ENCODE measurements around the gene CGNL1.

Gene CGNL1

DNA sequence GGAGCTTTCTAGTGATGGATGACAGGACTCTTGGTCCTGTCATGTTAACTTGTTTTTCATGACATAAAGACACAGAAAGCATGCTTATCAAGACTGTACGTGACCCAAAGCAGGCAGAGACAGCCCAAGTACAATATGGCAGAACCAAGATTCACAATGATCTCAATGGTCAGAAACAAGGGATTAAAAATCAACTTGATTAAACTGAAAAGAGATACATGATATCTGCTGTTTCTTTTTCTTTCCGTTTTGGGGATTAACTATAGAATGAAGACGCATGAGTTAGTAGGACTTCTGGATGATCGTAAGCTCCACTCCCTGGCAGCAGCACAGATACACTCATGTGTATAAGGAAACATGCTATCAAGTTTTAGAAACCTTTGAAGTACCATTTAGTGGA is 117.0 kb downstream of the CGNL1 start:
- Histone ChIP-seq H3F3A (ENCODE audit: low read depth) (no peaks in the 10 kb centered on the region), H3K9ac (ENCODE audit: low read depth, low read length, poor library complexity, severe bottlenecking) (no peak overlapping the region)

GRCh38 chr15:57494581-57494980 is 118.3 kb downstream of the CGNL1 start:
- no peaks in the 10 kb centered on the region for H3K36me3 ChIP-seq (ENCODE audit: insufficient read depth, low read length)
- H4K20me1 ChIP-seq (ENCODE audit: insufficient read depth, low read length, poor library complexity, severe bottlenecking) = no peaks in the 10 kb centered on the region
- H3F3A ChIP-seq (ENCODE audit: low read depth) = no peaks in the 10 kb centered on the region
- H3K9me2 ChIP-seq (replicated peaks; ENCODE audit: low read depth, low read length) = no peaks in the 10 kb centered on the region
- no peak overlapping the region for H3K4me2 ChIP-seq (ENCODE audit: low read depth, low read length, poor library complexity, severe bottlenecking)
- TF ChIP-seq EZH2phosphoT487 (IDR thresholded peaks at IDR 0.05; ENCODE audit: borderline replicate concordance) = no peak
- TF ChIP-seq, protein P1, sequence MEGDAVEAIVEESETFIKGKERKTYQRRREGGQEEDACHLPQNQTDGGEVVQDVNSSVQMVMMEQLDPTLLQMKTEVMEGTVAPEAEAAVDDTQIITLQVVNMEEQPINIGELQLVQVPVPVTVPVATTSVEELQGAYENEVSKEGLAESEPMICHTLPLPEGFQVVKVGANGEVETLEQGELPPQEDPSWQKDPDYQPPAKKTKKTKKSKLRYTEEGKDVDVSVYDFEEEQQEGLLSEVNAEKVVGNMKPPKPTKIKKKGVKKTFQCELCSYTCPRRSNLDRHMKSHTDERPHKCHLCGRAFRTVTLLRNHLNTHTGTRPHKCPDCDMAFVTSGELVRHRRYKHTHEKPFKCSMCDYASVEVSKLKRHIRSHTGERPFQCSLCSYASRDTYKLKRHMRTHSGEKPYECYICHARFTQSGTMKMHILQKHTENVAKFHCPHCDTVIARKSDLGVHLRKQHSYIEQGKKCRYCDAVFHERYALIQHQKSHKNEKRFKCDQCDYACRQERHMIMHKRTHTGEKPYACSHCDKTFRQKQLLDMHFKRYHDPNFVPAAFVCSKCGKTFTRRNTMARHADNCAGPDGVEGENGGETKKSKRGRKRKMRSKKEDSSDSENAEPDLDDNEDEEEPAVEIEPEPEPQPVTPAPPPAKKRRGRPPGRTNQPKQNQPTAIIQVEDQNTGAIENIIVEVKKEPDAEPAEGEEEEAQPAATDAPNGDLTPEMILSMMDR (conservative IDR thresholded peaks at IDR 0.05; ENCODE audit: low read length) = no peak
- H3K4me3 ChIP-seq (ENCODE audit: low read length, poor library complexity, severe bottlenecking) = no peak overlapping the region
- H3K79me2 ChIP-seq (ENCODE audit: insufficient read depth, low read length) = no peaks in the 10 kb centered on the region
- peaks cover 3% of the 10 kb centered on the region for H3K4me1 ChIP-seq (ENCODE audit: insufficient read depth, low read length, poor library complexity, severe bottlenecking)
- H2AFZ ChIP-seq (ENCODE audit: low read length) = no peak overlapping the region
- no peaks in the 10 kb centered on the region for H3K27me3 ChIP-seq (ENCODE audit: insufficient read depth, low read length, poor library complexity, severe bottlenecking)
- H3K9me3 ChIP-seq (ENCODE audit: insufficient read depth, low read depth, low read length) = no peaks in the 10 kb centered on the region
- no peak overlapping the region for H3K9ac ChIP-seq (ENCODE audit: low read depth, low read length, poor library complexity, severe bottlenecking)

More for the DNA sequence above, 117.0 kb downstream of the CGNL1 start:
- Histone ChIP-seq H3K4me2 (ENCODE audit: low read depth, low read length, poor library complexity, severe bottlenecking) (no peak overlapping the region), H3K27me3 (ENCODE audit: insufficient read depth, low read length, poor library complexity, severe bottlenecking) (no peaks in the 10 kb centered on the region), H2AFZ (ENCODE audit: low read length) (no peak overlapping the region), H3K4me3 (ENCODE audit: low read length, poor library complexity, severe bottlenecking) (no peak overlapping the region), H3K36me3 (ENCODE audit: insufficient read depth, low read length) (no peaks in the 10 kb centered on the region), H4K20me1 (ENCODE audit: insufficient read depth, low read length, poor library complexity, severe bottlenecking) (no peaks in the 10 kb centered on the region), H3K9me3 (ENCODE audit: insufficient read depth, low read depth, low read length) (no peaks in the 10 kb centered on the region), H3K4me1 (ENCODE audit: insufficient read depth, low read length, poor library complexity, severe bottlenecking) (peaks cover 3% of the 10 kb centered on the region), H3K79me2 (ENCODE audit: insufficient read depth, low read length) (no peaks in the 10 kb centered on the region), H3K9me2 (replicated peaks; ENCODE audit: low read depth, low read length) (no peaks in the 10 kb centered on the region)
- no peak for TF ChIP-seq EZH2phosphoT487 (IDR thresholded peaks at IDR 0.05; ENCODE audit: borderline replicate concordance)
- TF ChIP-seq, protein P1 (conservative IDR thresholded peaks at IDR 0.05; ENCODE audit: low read length) = no peak

- Histone ChIP-seq H3K9ac (ENCODE audit: low read depth, low read length, poor library complexity, severe bottlenecking) (no peak overlapping the region), H3F3A (ENCODE audit: low read depth) (no peaks in the 10 kb centered on the region), H3K36me3 (ENCODE audit: insufficient read depth, low read length) (no peaks in the 10 kb centered on the region), H3K9me3 (ENCODE audit: insufficient read depth, low read depth, low read length) (no peaks in the 10 kb centered on the region), H3K4me2 (ENCODE audit: low read depth, low read length, poor library complexity, severe bottlenecking) (no peak overlapping the region), H2AFZ (ENCODE audit: low read length) (no peak overlapping the region), H3K79me2 (ENCODE audit: insufficient read depth, low read length) (no peaks in the 10 kb centered on the region), H3K9me2 (replicated peaks; ENCODE audit: low read depth, low read length) (no peaks in the 10 kb centered on the region), H3K27me3 (ENCODE audit: insufficient read depth, low read length, poor library complexity, severe bottlenecking) (no peaks in the 10 kb centered on the region), H3K4me3 (ENCODE audit: low read length, poor library complexity, severe bottlenecking) (no peak overlapping the region), H4K20me1 (ENCODE audit: insufficient read depth, low read length, poor library complexity, severe bottlenecking) (no peaks in the 10 kb centered on the region), H3K4me1 (ENCODE audit: insufficient read depth, low read length, poor library complexity, severe bottlenecking) (peaks cover 3% of the 10 kb centered on the region)
- no peak for TF ChIP-seq EZH2phosphoT487 (IDR thresholded peaks at IDR 0.05; ENCODE audit: borderline replicate concordance)
- TF ChIP-seq, protein P1 (conservative IDR thresholded peaks at IDR 0.05; ENCODE audit: low read length) = no peak
Observed at GRCh38 chr15:57495041-57495440, 118.7 kb downstream of the CGNL1 start.

All from Loucy (cell line).